Measurements from ENCODE around the gene ZNF415.
"Not testable (repeated sequence)": the region's sequence is repeated elsewhere in the genome, so short reads cannot be mapped to it uniquely, and the experiment has no call there.

Gene ZNF415

GRCh38 chr19:53102756-53103233 is 29.9 kb downstream of the ZNF415 start:
- H3K4me1 ChIP-seq (ENCODE audit: low read depth, poor library complexity, severe bottlenecking) = no peaks in the 10 kb centered on the region
- H4K20me1 ChIP-seq (ENCODE audit: insufficient read depth) = no peaks in the 10 kb centered on the region
- H3K4me2 ChIP-seq = peak overlapping the region; percentile 77; the same call in 1 of the 2 replicates
- no peak overlapping the region for H3K4me3 ChIP-seq (IDR thresholded peaks at IDR 0.05; ENCODE audit: insufficient read depth, low read depth, low read length)
- peak overlapping the region; percentile 66 for H2AFZ ChIP-seq (ENCODE audit: low read depth)
- peak overlapping the region; percentile 64; the same call in 1 of the 2 replicates for H3K9ac ChIP-seq
- H3K27me3 ChIP-seq (ENCODE audit: insufficient read depth, low read depth) = no peaks in the 10 kb centered on the region
- TF ChIP-seq CTCF (conservative IDR thresholded peaks at IDR 0.05; ENCODE audit: low read depth, low read length) = no peak
- H3K79me2 ChIP-seq (ENCODE audit: insufficient read depth, low read depth) = peaks cover 4% of the 10 kb centered on the region; the same call in 1 of the 2 replicates
- no peaks in the 10 kb centered on the region for H3K36me3 ChIP-seq (ENCODE audit: insufficient read depth)
- H3K27ac ChIP-seq = peak overlapping the region; percentile 35

- no peak for TF ChIP-seq CTCF (conservative IDR thresholded peaks at IDR 0.05; ENCODE audit: low read depth, low read length)
- Histone ChIP-seq H3K9ac (no peak overlapping the region), H3K27ac (no peak overlapping the region), H3K4me3 (IDR thresholded peaks at IDR 0.05; ENCODE audit: insufficient read depth, low read depth, low read length) (no peak overlapping the region), H3K36me3 (ENCODE audit: insufficient read depth) (no peaks in the 10 kb centered on the region), H3K79me2 (ENCODE audit: insufficient read depth, low read depth) (peaks cover 4% of the 10 kb centered on the region; the same call in 1 of the 2 replicates), H3K4me2 (peak overlapping the region; percentile 77; the same call in 1 of the 2 replicates), H3K27me3 (ENCODE audit: insufficient read depth, low read depth) (no peaks in the 10 kb centered on the region), H3K4me1 (ENCODE audit: low read depth, poor library complexity, severe bottlenecking) (no peaks in the 10 kb centered on the region), H4K20me1 (ENCODE audit: insufficient read depth) (no peaks in the 10 kb centered on the region), H2AFZ (ENCODE audit: low read depth) (peak overlapping the region; percentile 66; the same call in 1 of the 2 replicates)
Measured at GRCh38 chr19:53102206-53102755, 30.4 kb downstream of the ZNF415 start.

- Histone ChIP-seq H3K4me3 (IDR thresholded peaks at IDR 0.05; ENCODE audit: insufficient read depth, low read depth, low read length) (no peak overlapping the region), H4K20me1 (ENCODE audit: insufficient read depth) (no peaks in the 10 kb centered on the region), H2AFZ (ENCODE audit: low read depth) (no peak overlapping the region), H3K4me1 (ENCODE audit: low read depth, poor library complexity, severe bottlenecking) (no peaks in the 10 kb centered on the region), H3K27ac (no peak overlapping the region), H3K36me3 (ENCODE audit: insufficient read depth) (no peaks in the 10 kb centered on the region), H3K9ac (no peak overlapping the region), H3K4me2 (no peak overlapping the region), H3K27me3 (ENCODE audit: insufficient read depth, low read depth) (no peaks in the 10 kb centered on the region), H3K79me2 (ENCODE audit: insufficient read depth, low read depth) (peaks cover 4% of the 10 kb centered on the region; the same call in 1 of the 2 replicates)
- no peak for TF ChIP-seq CTCF (conservative IDR thresholded peaks at IDR 0.05; ENCODE audit: low read depth, low read length)
Measured at GRCh38 chr19:53101518-53101917, 31.2 kb downstream of the ZNF415 start.

GRCh38 chr19:53098570-53098969 is 34.1 kb downstream of the ZNF415 start:
- H3K4me3 ChIP-seq (IDR thresholded peaks at IDR 0.05; ENCODE audit: insufficient read depth, low read depth, low read length); H2AFZ ChIP-seq (ENCODE audit: low read depth); H3K4me1 ChIP-seq (ENCODE audit: low read depth, poor library complexity, severe bottlenecking); H3K27ac ChIP-seq; H4K20me1 ChIP-seq (ENCODE audit: insufficient read depth); H3K27me3 ChIP-seq (ENCODE audit: insufficient read depth, low read depth); H3K9ac ChIP-seq; H3K4me2 ChIP-seq; H3K36me3 ChIP-seq (ENCODE audit: insufficient read depth); H3K79me2 ChIP-seq (ENCODE audit: insufficient read depth, low read depth): not testable (repeated sequence)

- not testable (repeated sequence) for H2AFZ ChIP-seq (ENCODE audit: low read depth); H3K79me2 ChIP-seq (ENCODE audit: insufficient read depth, low read depth); H3K9ac ChIP-seq; H3K4me3 ChIP-seq (IDR thresholded peaks at IDR 0.05; ENCODE audit: insufficient read depth, low read depth, low read length); H3K27me3 ChIP-seq (ENCODE audit: insufficient read depth, low read depth); H3K36me3 ChIP-seq (ENCODE audit: insufficient read depth); H3K4me2 ChIP-seq; H3K4me1 ChIP-seq (ENCODE audit: low read depth, poor library complexity, severe bottlenecking); H3K27ac ChIP-seq; H4K20me1 ChIP-seq (ENCODE audit: insufficient read depth)
Measured at GRCh38 chr19:53096982-53097690, 35.6 kb downstream of the ZNF415 start.

GRCh38 chr19:53096579-53096978 is 36.1 kb downstream of the ZNF415 start:
- not testable (repeated sequence) for H2AFZ ChIP-seq (ENCODE audit: low read depth); H3K27me3 ChIP-seq (ENCODE audit: insufficient read depth, low read depth); H3K27ac ChIP-seq; H3K36me3 ChIP-seq (ENCODE audit: insufficient read depth); H3K4me2 ChIP-seq; H3K79me2 ChIP-seq (ENCODE audit: insufficient read depth, low read depth); H3K9ac ChIP-seq; H3K4me1 ChIP-seq (ENCODE audit: low read depth, poor library complexity, severe bottlenecking); H3K4me3 ChIP-seq (IDR thresholded peaks at IDR 0.05; ENCODE audit: insufficient read depth, low read depth, low read length); H4K20me1 ChIP-seq (ENCODE audit: insufficient read depth)
